Coronary artery (tissue), 2 donors: Measurements from ENCODE around the gene FAM228B.

Source experiments
- DNase-seq: peaks from one replicate; pipeline ENCODE4 v3.0.0-alpha.2; 2017; ENCODE audit warnings: low spot score
- H3K27ac ChIP-seq, 2 donors: fragments of 200-600 bp; sonication (generic); one replicate each; pipeline ENCODE4 v1.5.1; 2016 to 2019
- H3K4me3 ChIP-seq: fragments of 200-600 bp; sonication (generic); 2 replicates; pipeline ENCODE4 v1.5.1; 2016; ENCODE audit warnings: mild to moderate bottlenecking, moderate library complexity
- CTCF ChIP-seq: fragments of 200-600 bp; sonication (generic); IDR thresholded peaks from one replicate; pipeline ENCODE4 v1.5.1; 2019; ENCODE audit warnings: antibody characterized with exemption

The FAM228B gene

DNA sequence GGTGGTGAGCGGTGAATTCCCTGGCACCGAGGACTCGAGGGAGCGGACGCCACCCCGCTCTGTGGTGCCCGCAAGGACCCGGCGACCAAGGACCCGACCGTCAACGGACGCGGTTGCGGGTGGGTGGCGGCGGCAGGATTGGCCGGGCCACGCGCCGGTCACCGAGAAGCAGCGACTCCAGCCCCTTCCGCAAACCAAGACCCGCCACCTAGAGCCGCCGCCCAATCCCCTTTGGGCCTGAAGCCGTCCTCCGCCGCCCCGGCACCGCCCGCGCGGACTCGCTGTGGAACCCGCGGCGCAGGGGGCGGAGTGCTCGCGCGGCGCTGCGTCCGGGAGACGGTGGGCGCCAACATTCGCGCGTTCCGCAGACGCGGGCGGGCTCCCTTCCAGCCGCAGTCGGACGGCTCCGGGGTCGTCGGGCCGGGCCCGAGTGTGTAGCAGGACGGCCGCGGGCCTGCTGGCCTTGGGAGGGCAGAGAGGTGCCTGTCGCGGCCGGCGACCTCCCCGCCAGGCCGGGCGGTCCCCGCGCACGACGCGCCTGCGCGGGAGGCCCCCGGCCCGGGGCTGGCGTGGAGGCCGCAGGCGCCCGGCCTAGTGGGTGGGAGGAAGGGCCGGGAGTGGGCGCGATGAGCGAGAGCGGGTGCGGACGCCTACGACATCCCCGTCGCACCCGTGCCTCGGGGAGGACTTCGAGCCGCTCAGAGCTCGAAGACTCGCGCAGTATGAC, at the start of gene FAM228B, which contains the start of gene PFN4:
Gene FAM228B (plus strand): TSS at position 275 of the 727 bp plus-strand sequence. CDS start 893 bp downstream, outside the sequence.
Gene PFN4 (minus strand): TSS at position 140 of the 727 bp plus-strand sequence. CDS start 799 bp downstream, outside the sequence.
- no peak for TF ChIP-seq CTCF
- peak within 1 kb of the TSS; percentile 88 to 98 for H3K27ac ChIP-seq
- peak; percentile 91 for DNase-seq
- peak within 1 kb of the TSS; percentile 92 for H3K4me3 ChIP-seq

- Histone ChIP-seq H3K27ac (no peak overlapping the region), H3K4me3 (no peak overlapping the region)
- DNase-seq: no peak
- TF ChIP-seq CTCF: no peak
Measured at GRCh38 chr2:24073816-24074215, 49.5 kb upstream of the FAM228B start.

- Histone ChIP-seq H3K4me3 (peak overlapping the region; percentile 92), H3K27ac (peak overlapping the region in 1 of 2 donors; percentile 100)
- TF ChIP-seq CTCF: no peak
- peak; percentile 40 for DNase-seq
Measured at GRCh38 chr2:24075259-24075658, 48.0 kb upstream of the FAM228B start.

- H3K4me3 ChIP-seq: peak within 1 kb of the TSS; percentile 92
- peak; percentile 99 for DNase-seq
- TF ChIP-seq CTCF: no peak
- H3K27ac ChIP-seq: peak within 1 kb of the TSS; percentile 87 to 100
Measured at GRCh38 chr2:24075915-24076848, 47.1 kb upstream of the FAM228B start, which contains the start of gene SF3B6. Gene SF3B6, minus strand, starts transcription at chr2:24076326. Its CDS starts 97 bp downstream, at chr2:24076229.

GRCh38 chr2:24076849-24077534, 46.3 kb upstream of the FAM228B start:
- TF ChIP-seq CTCF: no peak
- peak overlapping the region; percentile 92 for H3K4me3 ChIP-seq
- H3K27ac ChIP-seq: peak overlapping the region; percentile 87 to 100
- DNase-seq: peak; percentile 74

DNA sequence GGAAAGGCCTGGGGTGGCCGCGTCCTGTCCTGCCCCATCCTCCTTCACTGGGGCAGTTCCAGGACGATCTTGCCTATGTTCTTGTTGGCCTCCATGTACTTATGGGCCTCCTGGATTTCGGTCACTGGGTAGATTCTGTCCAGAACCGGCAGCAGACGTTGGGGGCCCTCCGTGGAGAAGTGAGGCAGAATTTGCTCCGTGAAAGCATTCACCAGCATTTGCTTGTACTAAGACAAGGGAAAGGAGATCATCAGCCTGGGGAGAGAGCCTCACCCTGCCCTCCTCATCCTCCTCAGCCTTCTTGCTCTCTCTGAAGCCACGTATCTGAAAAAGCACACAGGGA, 45.8 kb upstream of the FAM228B start:
- H3K27ac ChIP-seq: peak overlapping the region; percentile 87 to 100
- peak overlapping the region; percentile 92 for H3K4me3 ChIP-seq
- no peak for TF ChIP-seq CTCF
- DNase-seq: no peak
